HG02678 (cell line): ENCODE measurements around the gene TCHP.

Experiments
- ATAC-seq: cut with Tn5 transposase; IDR thresholded peaks from one replicate; pipeline ENCODE4 v1.9.1; 2021; ENCODE audit warnings: mild to moderate bottlenecking, moderate library complexity; ENCODE audit not compliant: unreplicated experiment

Gene TCHP

GRCh38 chr12:109961201-109961600 is 61.1 kb downstream of the TCHP start:
- ATAC-seq = no peak

GRCh38 chr12:109961612-109962011 is 61.5 kb downstream of the TCHP start:
- ATAC-seq = no peak

GRCh38 chr12:109962398-109962797 is 62.3 kb downstream of the TCHP start:
- no peak for ATAC-seq

- ATAC-seq = no peak
These were observed 63.3 kb downstream of the TCHP start for GRCh38 chr12:109963330-109963729.

GRCh38 chr12:109963743-109964429 is 63.8 kb downstream of the TCHP start:
- no peak for ATAC-seq

- no peak for ATAC-seq
These were observed 66.5 kb downstream of the TCHP start for GRCh38 chr12:109966546-109966945.

- ATAC-seq = no peak
These were observed 67.4 kb downstream of the TCHP start for GRCh38 chr12:109967383-109968031.
